ENCODE data around the gene AP3S2.

DNA sequence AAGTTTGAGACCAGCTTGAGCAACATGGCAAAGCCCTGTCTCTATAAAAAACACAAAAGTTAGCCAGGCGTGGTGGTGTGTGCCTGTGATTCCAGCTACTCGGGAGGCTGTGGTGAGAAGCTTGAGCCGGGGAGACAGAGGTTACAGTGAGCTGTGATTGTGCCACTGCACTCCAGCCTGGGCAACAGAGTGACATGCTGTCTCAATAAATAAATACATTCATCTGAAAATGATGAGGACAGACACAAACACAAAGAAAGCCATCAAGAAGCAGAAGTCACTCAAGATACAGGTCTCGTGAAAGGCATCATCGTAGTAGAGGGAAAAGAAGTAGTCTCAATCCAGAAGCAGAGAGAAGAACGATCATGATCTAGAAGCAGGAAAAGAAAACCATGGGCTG, 18.1 kb downstream of the AP3S2 start:
- TF ChIP-seq POLR2A (IDR thresholded peaks at IDR 0.05), result no peak
- TF ChIP-seq, protein P1, sequence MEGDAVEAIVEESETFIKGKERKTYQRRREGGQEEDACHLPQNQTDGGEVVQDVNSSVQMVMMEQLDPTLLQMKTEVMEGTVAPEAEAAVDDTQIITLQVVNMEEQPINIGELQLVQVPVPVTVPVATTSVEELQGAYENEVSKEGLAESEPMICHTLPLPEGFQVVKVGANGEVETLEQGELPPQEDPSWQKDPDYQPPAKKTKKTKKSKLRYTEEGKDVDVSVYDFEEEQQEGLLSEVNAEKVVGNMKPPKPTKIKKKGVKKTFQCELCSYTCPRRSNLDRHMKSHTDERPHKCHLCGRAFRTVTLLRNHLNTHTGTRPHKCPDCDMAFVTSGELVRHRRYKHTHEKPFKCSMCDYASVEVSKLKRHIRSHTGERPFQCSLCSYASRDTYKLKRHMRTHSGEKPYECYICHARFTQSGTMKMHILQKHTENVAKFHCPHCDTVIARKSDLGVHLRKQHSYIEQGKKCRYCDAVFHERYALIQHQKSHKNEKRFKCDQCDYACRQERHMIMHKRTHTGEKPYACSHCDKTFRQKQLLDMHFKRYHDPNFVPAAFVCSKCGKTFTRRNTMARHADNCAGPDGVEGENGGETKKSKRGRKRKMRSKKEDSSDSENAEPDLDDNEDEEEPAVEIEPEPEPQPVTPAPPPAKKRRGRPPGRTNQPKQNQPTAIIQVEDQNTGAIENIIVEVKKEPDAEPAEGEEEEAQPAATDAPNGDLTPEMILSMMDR (IDR thresholded peaks at IDR 0.05), result no peak
